K562 treated with DMSO at 1 percent for 12 hours (cell line): Measurements from ENCODE around the gene CGAS. TPM values are rescaled to one million over a fixed set of nuclear protein-coding genes. Genes with fewer than 3 reads are reported as not detected.

Experiments used
- total RNA-seq: library from RNA; unstranded; fragments of 300-600 nt; gene quantifications from 2 replicates; pipeline ENCODE4 v1.2.3, GENCODE V29; 2022; ENCODE audit not compliant: insufficient read depth

CGAS gene
- total RNA-seq = 0.33 TPM in 1 of 2 replicates, not detected in the other

GRCh38 chr6:73452107-73452461 is at the start of gene CGAS:
CGAS (minus strand) TSS chr6:73452297; CDS start chr6:73452181, 116 bp downstream.

DNA sequence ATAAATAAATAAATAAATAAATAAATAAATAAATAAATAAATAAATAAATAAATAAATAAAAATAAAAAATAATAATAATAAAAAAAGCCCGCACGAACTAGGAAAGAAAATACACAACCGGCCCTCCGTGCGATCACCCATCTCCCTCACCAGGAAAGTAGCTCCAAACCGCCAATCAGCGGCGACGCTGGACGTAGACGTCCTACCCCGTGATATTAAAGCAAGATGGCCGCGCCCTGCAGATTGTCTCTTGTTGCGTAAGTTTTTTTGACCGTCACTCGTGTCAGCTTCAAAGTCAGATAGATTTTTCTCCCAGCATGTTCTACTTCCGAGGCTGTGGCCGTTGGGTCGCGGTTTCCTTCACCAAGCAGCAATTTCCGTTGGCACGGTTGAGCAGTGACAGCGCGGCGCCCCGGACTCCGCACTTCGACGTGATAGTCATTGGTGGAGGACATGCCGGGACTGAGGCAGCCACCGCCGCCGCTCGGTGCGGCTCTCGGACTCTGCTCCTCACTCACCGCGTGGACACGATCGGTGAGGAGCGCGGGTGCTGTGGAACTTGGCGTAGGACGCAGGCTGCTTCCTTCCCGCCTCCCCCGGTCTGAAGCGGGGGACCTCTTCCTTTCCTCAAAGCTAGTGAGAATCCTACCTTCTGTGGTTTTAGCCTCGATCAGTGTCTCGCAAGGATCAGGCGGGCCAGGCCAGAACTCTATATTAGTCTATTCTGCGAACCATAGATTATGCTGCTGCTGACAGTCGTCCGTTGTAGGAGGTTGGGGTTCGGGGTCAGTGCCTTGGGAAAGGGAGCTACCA is 9.6 kb upstream of the CGAS start, which contains the start of gene MTO1:
TSS of gene MTO1 (plus strand) at position 201 of the 814 bp plus-strand sequence. CDS start at position 319, 118 bp downstream.

GRCh38 chr6:73394577-73395354 is 57.3 kb downstream of the CGAS start, which contains the start of gene DDX43:
DDX43 (plus strand) TSS chr6:73394828; CDS start chr6:73394906, 78 bp downstream.

Other genes with a start within 250 kb of the CGAS start
- not detected in 2 replicates for gene KHDC1L, start 226.8 kb downstream of the CGAS start, total RNA-seq
- 12.0 and 12.3 TPM in 2 replicates for gene KHDC1, start 189.1 kb downstream of the CGAS start, total RNA-seq
- not detected in 2 replicates for gene DPPA5, start 98.0 kb downstream of the CGAS start, total RNA-seq
- not detected in 2 replicates for gene KHDC3L, start 89.6 kb downstream of the CGAS start, total RNA-seq
- not detected in 2 replicates for gene OOEP, start 82.4 kb downstream of the CGAS start, total RNA-seq
- gene DDX43, start 57.5 kb downstream of the CGAS start, total RNA-seq = 1.4 TPM in 1 of 2 replicates, not detected in the other
- gene MTO1, start 9.4 kb upstream of the CGAS start, total RNA-seq = 14.3 and 37.6 TPM in 2 replicates
- 18,341 and 19,044 TPM in 2 replicates for gene EEF1A1, start 68.7 kb upstream of the CGAS start, total RNA-seq
- gene SLC17A5, start 201.7 kb upstream of the CGAS start, total RNA-seq = 4.2 and 8.9 TPM in 2 replicates
- 0.10 TPM in 1 of 2 replicates, not detected in the other for gene CD109, start 243.9 kb upstream of the CGAS start, total RNA-seq